ENCODE measurements around the gene FIG4.

The FIG4 gene

GRCh38 chr6:109662192-109662591 is 28.9 kb upstream of the FIG4 start:
- Histone ChIP-seq H3K4me2 (ENCODE audit: low read length) (no peak overlapping the region), H4K5ac (ENCODE audit: low read length) (no peak overlapping the region), H2BK120ac (ENCODE audit: low read depth, low read length) (no peak overlapping the region), H3K27ac (ENCODE audit: low read depth, low read length) (no peak overlapping the region), H3K79me1 (ENCODE audit: low read length) (no peaks in the 10 kb centered on the region), H3K56ac (ENCODE audit: low read length) (no peak overlapping the region), H3K4me1 (ENCODE audit: control insufficient read depth, low read depth, low read length) (no peaks in the 10 kb centered on the region), H2BK15ac (replicated peaks; ENCODE audit: low read depth) (no peak overlapping the region), H3K9ac (ENCODE audit: low read length) (no peak overlapping the region), H2BK5ac (ENCODE audit: low read length) (no peak overlapping the region), H3K23ac (ENCODE audit: low read length) (no peak overlapping the region), H3K79me2 (ENCODE audit: control insufficient read depth, insufficient read depth, low read length) (no peaks in the 10 kb centered on the region), H4K8ac (ENCODE audit: low read depth, low read length) (no peak overlapping the region), H3K18ac (ENCODE audit: low read length) (no peak overlapping the region), H2AK5ac (ENCODE audit: low read length) (no peak overlapping the region), H3K4me3 (ENCODE audit: low read length) (no peak overlapping the region), H3K27me3 (ENCODE audit: insufficient read depth, low read length, poor library complexity) (no peaks in the 10 kb centered on the region), H3K4ac (ENCODE audit: low read depth, low read length) (no peak overlapping the region), H3K36me3 (ENCODE audit: control insufficient read depth, insufficient read depth, low read length) (no peaks in the 10 kb centered on the region)
- WGBS (ENCODE audit: extremely low coverage, insufficient coverage, low lambda C conversion rate), result no CpG with 5 or more reads among the region's 2 CpGs
- DNase-seq, result no peak

- no peak overlapping the region for H3K4me3 ChIP-seq (ENCODE audit: low read length)
- H2BK15ac ChIP-seq (replicated peaks; ENCODE audit: low read depth), result no peak overlapping the region
- no peaks in the 10 kb centered on the region for H3K79me1 ChIP-seq (ENCODE audit: low read length)
- H3K36me3 ChIP-seq (ENCODE audit: control insufficient read depth, insufficient read depth, low read length), result no peaks in the 10 kb centered on the region
- no peak overlapping the region for H3K4ac ChIP-seq (ENCODE audit: low read depth, low read length)
- H3K27me3 ChIP-seq (ENCODE audit: insufficient read depth, low read length, poor library complexity), result no peaks in the 10 kb centered on the region
- no peak overlapping the region for H3K27ac ChIP-seq (ENCODE audit: low read depth, low read length)
- no peak overlapping the region for H3K18ac ChIP-seq (ENCODE audit: low read length)
- H4K8ac ChIP-seq (ENCODE audit: low read depth, low read length), result no peak overlapping the region
- WGBS (ENCODE audit: extremely low coverage, insufficient coverage, low lambda C conversion rate), result no CpG with 5 or more reads among the region's 4 CpGs
- no peak overlapping the region for H3K9ac ChIP-seq (ENCODE audit: low read length)
- no peak overlapping the region for H4K5ac ChIP-seq (ENCODE audit: low read length)
- H2BK5ac ChIP-seq (ENCODE audit: low read length), result no peak overlapping the region
- H3K4me2 ChIP-seq (ENCODE audit: low read length), result no peak overlapping the region
- no peaks in the 10 kb centered on the region for H3K4me1 ChIP-seq (ENCODE audit: control insufficient read depth, low read depth, low read length)
- H3K79me2 ChIP-seq (ENCODE audit: control insufficient read depth, insufficient read depth, low read length), result no peaks in the 10 kb centered on the region
- no peak overlapping the region for H2AK5ac ChIP-seq (ENCODE audit: low read length)
- DNase-seq, result no peak
- H3K23ac ChIP-seq (ENCODE audit: low read length), result no peak overlapping the region
- H2BK120ac ChIP-seq (ENCODE audit: low read depth, low read length), result no peak overlapping the region
- H3K56ac ChIP-seq (ENCODE audit: low read length), result no peak overlapping the region
Observed at GRCh38 chr6:109669811-109670210, 21.3 kb upstream of the FIG4 start.

- Histone ChIP-seq H2BK120ac (ENCODE audit: low read depth, low read length) (no peak overlapping the region), H3K4me3 (ENCODE audit: low read length) (no peak overlapping the region), H2BK15ac (replicated peaks; ENCODE audit: low read depth) (no peak overlapping the region), H3K18ac (ENCODE audit: low read length) (no peak overlapping the region), H4K5ac (ENCODE audit: low read length) (no peak overlapping the region), H2AK5ac (ENCODE audit: low read length) (no peak overlapping the region), H3K36me3 (ENCODE audit: control insufficient read depth, insufficient read depth, low read length) (no peaks in the 10 kb centered on the region), H3K56ac (ENCODE audit: low read length) (no peak overlapping the region), H3K9ac (ENCODE audit: low read length) (no peak overlapping the region), H3K4me1 (ENCODE audit: control insufficient read depth, low read depth, low read length) (no peaks in the 10 kb centered on the region), H4K8ac (ENCODE audit: low read depth, low read length) (no peak overlapping the region), H3K79me2 (ENCODE audit: control insufficient read depth, insufficient read depth, low read length) (no peaks in the 10 kb centered on the region), H3K27ac (ENCODE audit: low read depth, low read length) (no peak overlapping the region), H2BK5ac (ENCODE audit: low read length) (no peak overlapping the region), H3K4ac (ENCODE audit: low read depth, low read length) (no peak overlapping the region), H3K79me1 (ENCODE audit: low read length) (no peaks in the 10 kb centered on the region), H3K23ac (ENCODE audit: low read length) (no peak overlapping the region), H3K27me3 (ENCODE audit: insufficient read depth, low read length, poor library complexity) (no peaks in the 10 kb centered on the region), H3K4me2 (ENCODE audit: low read length) (no peak overlapping the region)
- WGBS (ENCODE audit: extremely low coverage, insufficient coverage, low lambda C conversion rate), result no CpG with 5 or more reads among the region's 2 CpGs
- no peak for DNase-seq
Observed at GRCh38 chr6:109671733-109672132, 19.4 kb upstream of the FIG4 start.

- no peak overlapping the region for H2AK5ac ChIP-seq (ENCODE audit: low read length)
- no peak overlapping the region for H3K27ac ChIP-seq (ENCODE audit: low read depth, low read length)
- H2BK120ac ChIP-seq (ENCODE audit: low read depth, low read length), result no peak overlapping the region
- no peak overlapping the region for H3K9ac ChIP-seq (ENCODE audit: low read length)
- H3K4me3 ChIP-seq (ENCODE audit: low read length), result no peak overlapping the region
- no peak overlapping the region for H3K4ac ChIP-seq (ENCODE audit: low read depth, low read length)
- no peak overlapping the region for H2BK15ac ChIP-seq (replicated peaks; ENCODE audit: low read depth)
- no peaks in the 10 kb centered on the region for H3K79me2 ChIP-seq (ENCODE audit: control insufficient read depth, insufficient read depth, low read length)
- no CpG with 5 or more reads among the region's 1 CpG for WGBS (ENCODE audit: extremely low coverage, insufficient coverage, low lambda C conversion rate)
- H3K23ac ChIP-seq (ENCODE audit: low read length), result no peak overlapping the region
- peak; percentile 21 for DNase-seq
- no peaks in the 10 kb centered on the region for H3K36me3 ChIP-seq (ENCODE audit: control insufficient read depth, insufficient read depth, low read length)
- no peaks in the 10 kb centered on the region for H3K27me3 ChIP-seq (ENCODE audit: insufficient read depth, low read length, poor library complexity)
- no peak overlapping the region for H4K8ac ChIP-seq (ENCODE audit: low read depth, low read length)
- H4K5ac ChIP-seq (ENCODE audit: low read length), result no peak overlapping the region
- no peak overlapping the region for H3K56ac ChIP-seq (ENCODE audit: low read length)
- no peak overlapping the region for H3K18ac ChIP-seq (ENCODE audit: low read length)
- no peaks in the 10 kb centered on the region for H3K4me1 ChIP-seq (ENCODE audit: control insufficient read depth, low read depth, low read length)
- no peak overlapping the region for H3K4me2 ChIP-seq (ENCODE audit: low read length)
- H2BK5ac ChIP-seq (ENCODE audit: low read length), result no peak overlapping the region
- H3K79me1 ChIP-seq (ENCODE audit: low read length), result no peaks in the 10 kb centered on the region
Observed at GRCh38 chr6:109672175-109672574, 18.9 kb upstream of the FIG4 start.

GRCh38 chr6:109672839-109673238 is 18.3 kb upstream of the FIG4 start:
- Histone ChIP-seq H3K79me1 (ENCODE audit: low read length) (no peaks in the 10 kb centered on the region), H2BK5ac (ENCODE audit: low read length) (no peak overlapping the region), H3K27me3 (ENCODE audit: insufficient read depth, low read length, poor library complexity) (no peaks in the 10 kb centered on the region), H3K4me2 (ENCODE audit: low read length) (no peak overlapping the region), H3K27ac (ENCODE audit: low read depth, low read length) (no peak overlapping the region), H2AK5ac (ENCODE audit: low read length) (no peak overlapping the region), H4K8ac (ENCODE audit: low read depth, low read length) (no peak overlapping the region), H3K4me3 (ENCODE audit: low read length) (no peak overlapping the region), H3K36me3 (ENCODE audit: control insufficient read depth, insufficient read depth, low read length) (no peaks in the 10 kb centered on the region), H3K18ac (ENCODE audit: low read length) (no peak overlapping the region), H2BK120ac (ENCODE audit: low read depth, low read length) (no peak overlapping the region), H2BK15ac (replicated peaks; ENCODE audit: low read depth) (no peak overlapping the region), H3K79me2 (ENCODE audit: control insufficient read depth, insufficient read depth, low read length) (no peaks in the 10 kb centered on the region), H4K5ac (ENCODE audit: low read length) (no peak overlapping the region), H3K4ac (ENCODE audit: low read depth, low read length) (no peak overlapping the region), H3K4me1 (ENCODE audit: control insufficient read depth, low read depth, low read length) (no peaks in the 10 kb centered on the region), H3K9ac (ENCODE audit: low read length) (no peak overlapping the region), H3K56ac (ENCODE audit: low read length) (no peak overlapping the region), H3K23ac (ENCODE audit: low read length) (no peak overlapping the region)
- DNase-seq, result no peak

- Histone ChIP-seq H3K4me3 (ENCODE audit: low read length) (no peak overlapping the region), H3K36me3 (ENCODE audit: control insufficient read depth, insufficient read depth, low read length) (no peaks in the 10 kb centered on the region), H3K79me2 (ENCODE audit: control insufficient read depth, insufficient read depth, low read length) (no peaks in the 10 kb centered on the region)
Observed at GRCh38 chr6:109676724-109677123, 14.4 kb upstream of the FIG4 start.

More at GRCh38 chr6:109676724-109677123, 14.4 kb upstream of the FIG4 start:
- Histone ChIP-seq H4K5ac (ENCODE audit: low read length) (no peak overlapping the region), H3K4ac (ENCODE audit: low read depth, low read length) (no peak overlapping the region), H3K4me2 (ENCODE audit: low read length) (no peak overlapping the region), H3K18ac (ENCODE audit: low read length) (no peak overlapping the region), H2BK120ac (ENCODE audit: low read depth, low read length) (no peak overlapping the region), H3K27me3 (ENCODE audit: insufficient read depth, low read length, poor library complexity) (no peaks in the 10 kb centered on the region), H4K8ac (ENCODE audit: low read depth, low read length) (no peak overlapping the region), H2BK15ac (replicated peaks; ENCODE audit: low read depth) (no peak overlapping the region), H3K4me1 (ENCODE audit: control insufficient read depth, low read depth, low read length) (no peaks in the 10 kb centered on the region), H2BK5ac (ENCODE audit: low read length) (no peak overlapping the region), H3K9ac (ENCODE audit: low read length) (no peak overlapping the region), H3K27ac (ENCODE audit: low read depth, low read length) (no peak overlapping the region), H3K79me1 (ENCODE audit: low read length) (no peaks in the 10 kb centered on the region), H3K23ac (ENCODE audit: low read length) (no peak overlapping the region), H2AK5ac (ENCODE audit: low read length) (no peak overlapping the region), H3K56ac (ENCODE audit: low read length) (no peak overlapping the region)
- no peak for DNase-seq
- no CpG with 5 or more reads among the region's 1 CpG for WGBS (ENCODE audit: extremely low coverage, insufficient coverage, low lambda C conversion rate)
